HCT116 (cell line): ENCODE data around the gene GAPDH. TPM values are rescaled to one million over a fixed set of nuclear protein-coding genes. Genes with fewer than 3 reads are reported as not detected.

Source experiments
- ATAC-seq: fragments of 200-7000 bp; cut with Tn5 transposase; 2 replicates; pipeline ENCODE4 v1.9.1; 2020; ENCODE audit warnings: mild to moderate bottlenecking, moderate library complexity
- BruUV-seq: library from RNA; stranded (reverse); fragments of 400-500 nt; replicated peaks from 2 replicates; lab custom pipeline; 2021; lab: Mats Ljungman, UMichigan
- CTCF ChIA-PET: fragments of 300-600 bp; sonication (Branson Sonifier 250); formaldehyde crosslinking; loops from one replicate; lab custom pipeline; 2021; ENCODE audit warnings: antibody characterized with exemption; lab: Charles Lee
- POLR2A ChIA-PET: fragments of 300-600, 350-600 bp; sonication (Branson Sonifier 250); formaldehyde crosslinking; loops from one replicate; lab custom pipeline; 2021; ENCODE audit warnings: antibody characterized with exemption; lab: Charles Lee
- RAD21 ChIA-PET, 2 experiments: fragments of 300-600 bp; sonication (Branson Sonifier 250); formaldehyde crosslinking; loops; one replicate each; lab custom pipeline; 2023; ENCODE audit warnings: low total read pairs in 2 of 2; ENCODE audit not compliant: uncharacterized antibody in 2 of 2, unreplicated experiment in 2 of 2, low non-redundant PET in 1 of 2; lab: Charles Lee
- DNase-seq: peaks from one replicate; pipeline ENCODE4 v3.0.0-alpha.2; 2010; ENCODE audit warnings: low read depth, low spot score
- H2AFZ ChIP-seq: fragments of 200-600 bp; shearing (Covaris generic), sonication (generic); 2 replicates; pipeline ENCODE4 v1.6.1; 2017; ENCODE audit warnings: low read depth, mixed run types, mixed read lengths, antibody characterized with exemption, low read length; ENCODE audit not compliant: poor library complexity, severe bottlenecking
- H3K27ac ChIP-seq: 2 replicates; pipeline ENCODE4 v1.5.1; 2012; ENCODE audit warnings: low read depth, low read length
- H3K27me3 ChIP-seq: fragments of 200-600 bp; sonication (generic); 2 replicates; pipeline ENCODE4 v1.6.1; 2016; ENCODE audit warnings: mixed run types, low read length, mixed read lengths; ENCODE audit not compliant: insufficient read depth
- H3K36me3 ChIP-seq, 2 experiments: fragments of 200-500 bp in 1 of 2; fragments of 200-600 bp in 1 of 2; sonication (Bioruptor generic) in 1 of 2; sonication (generic) in 1 of 2; 2 replicates each; pipeline versions ENCODE4 v1.5.1 to v1.6.1; 2014 to 2016; ENCODE audit warnings: low read length in 2 of 2, inconsistent platforms in 1 of 2, mixed read lengths in 1 of 2, mixed run types in 1 of 2; ENCODE audit not compliant: insufficient read depth in 2 of 2, control insufficient read depth in 1 of 2
- H3K4me1 ChIP-seq, 2 experiments: fragments of 200-600 bp in 1 of 2; sonication (generic) in 1 of 2; 2 replicates each; pipeline versions ENCODE4 v1.5.1 to v1.6.1; 2012 to 2017; ENCODE audit warnings: low read length in 2 of 2, inconsistent platforms in 1 of 2, mild to moderate bottlenecking in 1 of 2, mixed read lengths in 1 of 2, mixed run types in 1 of 2, moderate library complexity in 1 of 2; ENCODE audit not compliant: insufficient read depth in 2 of 2, control insufficient read depth in 1 of 2
- H3K4me2 ChIP-seq: fragments of 200-600 bp; sonication (generic); 2 replicates; pipeline ENCODE4 v1.6.1; 2017; ENCODE audit warnings: mixed run types, low read length, mixed read lengths
- H3K4me3 ChIP-seq, 2 experiments: fragments of 200-600 bp in 1 of 2; sonication (generic) in 1 of 2; replicated peaks in 1 of 2; 2 replicates each; pipeline ENCODE4 v1.5.1; 2011 to 2016; ENCODE audit warnings: low read length in 2 of 2, control low read depth in 1 of 2, low read depth in 1 of 2, mild to moderate bottlenecking in 1 of 2, mixed read lengths in 1 of 2, mixed run types in 1 of 2
- H3K79me2 ChIP-seq: fragments of 200-600 bp; sonication (generic); 2 replicates; pipeline ENCODE4 v1.6.1; 2017; ENCODE audit warnings: mild to moderate bottlenecking, mixed run types, low read length, moderate library complexity, mixed read lengths; ENCODE audit not compliant: insufficient read depth
- H3K9ac ChIP-seq: fragments of 200-600 bp; sonication (generic); 2 replicates; pipeline ENCODE4 v1.6.1; 2016; ENCODE audit warnings: low read length, mixed read lengths
- H3K9me2 ChIP-seq: fragments of 200-600 bp; sonication (generic), shearing (Covaris generic); 2 replicates; pipeline ENCODE4 v1.6.1; 2017; ENCODE audit warnings: mixed run types, mild to moderate bottlenecking, moderate library complexity; ENCODE audit not compliant: insufficient read depth
- H3K9me3 ChIP-seq, 2 experiments: fragments of 200-500 bp in 1 of 2; fragments of 200-600 bp in 1 of 2; sonication (Bioruptor generic) in 1 of 2; sonication (generic) in 1 of 2; 2 replicates each; pipeline ENCODE4 v1.6.1; 2014 to 2017; ENCODE audit warnings: low read length in 2 of 2, mixed read lengths in 2 of 2, inconsistent platforms in 1 of 2, low read depth in 1 of 2, mild to moderate bottlenecking in 1 of 2, mixed run types in 1 of 2, moderate library complexity in 1 of 2; ENCODE audit not compliant: control insufficient read depth in 1 of 2, insufficient read depth in 1 of 2
- H4K20me1 ChIP-seq: fragments of 200-600 bp; sonication (generic), shearing (Covaris generic); 2 replicates; pipeline ENCODE4 v1.6.1; 2017; ENCODE audit warnings: mixed run types, mild to moderate bottlenecking, moderate library complexity; ENCODE audit not compliant: insufficient read depth
- CEBPB ChIP-seq: IDR thresholded peaks from 2 replicates; pipeline ENCODE4 v1.6.1; 2012; ENCODE audit warnings: low read depth
- ELF1 ChIP-seq: IDR thresholded peaks from 2 replicates; pipeline ENCODE4 v1.6.1; 2012; ENCODE audit warnings: low read depth, borderline replicate concordance
- EZH2 ChIP-seq: fragments of 200-600 bp; sonication (generic); IDR thresholded peaks from 2 replicates; pipeline ENCODE4 v1.6.1; 2017; ENCODE audit warnings: antibody characterized with exemption, mixed run types
- MAX ChIP-seq: IDR thresholded peaks from 2 replicates; pipeline ENCODE4 v1.6.1; 2012
- POLR2AphosphoS5 ChIP-seq: IDR thresholded peaks from 2 replicates; pipeline ENCODE4 v1.6.1; 2011; ENCODE audit warnings: mild to moderate bottlenecking, low read depth, low read length, moderate library complexity
- SRF ChIP-seq: IDR thresholded peaks from 2 replicates; pipeline ENCODE4 v1.6.1; 2012; ENCODE audit warnings: low read depth
- ZBTB33 ChIP-seq: IDR thresholded peaks from 2 replicates; pipeline ENCODE4 v1.6.1; 2011; ENCODE audit warnings: mild to moderate bottlenecking, low read length, moderate library complexity; ENCODE audit not compliant: insufficient replicate concordance; ENCODE audit errors: extremely low read depth
- ZNF274 ChIP-seq: fragments of 200-500 bp; sonication (Bioruptor generic); IDR thresholded peaks from 2 replicates; pipeline ENCODE4 v1.6.1; 2014; ENCODE audit warnings: mild to moderate bottlenecking, low read depth, low read length, inconsistent platforms
- intact Hi-C: fragments of 100-400 bp; cut with micrococcal nuclease; formaldehyde crosslinking; loops from 2 replicates; pipeline ENCODE4 v1.10.0; 2022
- total RNA-seq: library from RNA; stranded (reverse); gene quantifications from one replicate; pipeline ENCODE4 v1.2.1, GENCODE V29; 2021; ENCODE audit not compliant: unreplicated experiment

The GAPDH gene
- total RNA-seq, 1 experiment from 2014 or later = 5,901 TPM

- Histone ChIP-seq H2AFZ (no peak overlapping the region), H3K9me2 (no peaks in the 10 kb centered on the region), H3K9ac (no peak overlapping the region), H3K4me3 (no peak overlapping the region), H3K27ac (peak overlapping the region; percentile 25; the same call in 1 of the 2 replicates), H3K79me2 (peaks cover 88% of the 10 kb centered on the region), H3K4me2 (no peak overlapping the region), H3K9me3 (no peaks in the 10 kb centered on the region), H4K20me1 (no peaks in the 10 kb centered on the region), H3K4me1 (peaks cover 12 to 14% of the 10 kb centered on the region in 2 experiments), H3K27me3 (no peaks in the 10 kb centered on the region), H3K36me3 (peaks cover 23 to 52% of the 10 kb centered on the region in 2 experiments)
- TF ChIP-seq ZBTB33 (no peak), SRF (0 out of 2 replicates have a peak, but pooled peaks have one; percentile 13), CEBPB (no peak), MAX (no peak)
- BruUV-seq = no TSS peak
- ATAC-seq (peak; percentile 58), DNase-seq (no peak)
- intact Hi-C loops = no loop called here
- ChIA-PET POLR2A (no interaction called here), RAD21 (no interaction called here), CTCF (no interaction called here)
Observed at GRCh38 chr12:6507102-6507998, 27.0 kb upstream of the GAPDH start.

GRCh38 chr12:6508087-6508486, 26.2 kb upstream of the GAPDH start:
- ChIA-PET CTCF (no interaction called here), POLR2A (no interaction called here), RAD21 (no interaction called here)
- no peak for TF ChIP-seq EZH2
- no peak for TF ChIP-seq POLR2AphosphoS5
- TF ChIP-seq ZBTB33 = no peak
- TF ChIP-seq ELF1 = no peak
- no peak for TF ChIP-seq ZNF274
- no peak for TF ChIP-seq SRF
- H3K27me3 ChIP-seq = no peaks in the 10 kb centered on the region
- no peaks in the 10 kb centered on the region for H3K9me3 ChIP-seq
- H3K9me2 ChIP-seq = no peaks in the 10 kb centered on the region
- DNase-seq (no peak), ATAC-seq (no peak)
- no peak overlapping the region for H2AFZ ChIP-seq
- H3K4me1 ChIP-seq = peaks cover 12 to 14% of the 10 kb centered on the region in 2 experiments
- no peak overlapping the region for H3K4me3 ChIP-seq
- H3K9ac ChIP-seq = no peak overlapping the region
- peaks cover 81% of the 10 kb centered on the region for H3K79me2 ChIP-seq
- peak overlapping the region; percentile 25; the same call in 1 of the 2 replicates for H3K27ac ChIP-seq
- H3K4me2 ChIP-seq = no peak overlapping the region
- BruUV-seq = no TSS peak
- intact Hi-C loops = no loop called here
- no peaks in the 10 kb centered on the region for H4K20me1 ChIP-seq
- peaks cover 28 to 58% of the 10 kb centered on the region in 2 experiments for H3K36me3 ChIP-seq
